ENCODE measurements around the gene ANKS1A. TPM values are rescaled to one million over a fixed set of nuclear protein-coding genes. Genes with fewer than 3 reads are reported as not detected.

Gene ANKS1A
- total RNA-seq, 1 experiment from 2014 or later = 35.0 TPM

GRCh38 chr6:35051396-35051795, 162.3 kb downstream of the ANKS1A start:
- POLR2A ChIA-PET = no interaction called here
- DNase-seq (ENCODE audit: low spot score) = no peak

DNA sequence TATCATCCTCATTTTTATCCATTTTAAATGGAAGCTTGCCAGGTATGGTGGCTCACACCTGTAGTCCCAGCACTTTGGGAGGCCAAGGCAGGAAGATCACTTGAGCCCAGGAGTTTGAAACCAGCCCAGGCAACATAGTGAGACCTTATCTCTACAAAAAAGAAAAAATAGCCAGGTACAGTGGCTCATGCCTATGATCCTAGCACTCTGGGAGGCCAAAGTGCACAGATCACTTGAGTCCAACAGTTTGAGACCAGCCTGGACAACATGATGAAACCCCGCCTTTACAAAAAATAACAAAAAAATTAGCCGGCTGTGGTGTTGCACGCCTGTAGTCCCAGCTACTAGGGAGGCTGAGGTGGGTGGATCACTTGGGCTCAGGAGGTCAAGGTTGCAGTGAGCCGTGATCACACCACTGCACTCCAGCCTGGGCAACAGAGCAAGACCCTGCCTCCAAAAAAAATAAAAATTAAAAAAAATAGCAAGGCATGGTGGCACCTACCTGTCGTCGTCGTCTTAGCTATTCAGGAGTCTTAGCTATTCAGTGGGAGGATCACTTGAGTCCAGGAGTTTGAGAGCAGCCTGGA, 163.0 kb downstream of the ANKS1A start:
- no peak overlapping the region for H3K4me3 Mint-ChIP-seq
- no peak for DNase-seq (ENCODE audit: low spot score)
- no peaks in the 10 kb centered on the region for H3K27me3 Mint-ChIP-seq (ENCODE audit: low read depth)
- ChIA-PET POLR2A (interaction anchor here (0.7 kb wide), 1 partner anchor 61 kb away, joined by 4 read pairs; no protein-coding TSS in a partner anchor), CTCF (interaction anchor here (0.6 to 4.5 kb wide), 7 partner anchors 15 to 189 kb away, joined by 3 to 30 read pairs (median 4); no protein-coding TSS in a partner anchor)
- H3K36me3 Mint-ChIP-seq = peaks cover 11% of the 10 kb centered on the region; the same call in 1 of the 2 replicates
- ATAC-seq = no peak
- no peaks in the 10 kb centered on the region for H3K4me1 Mint-ChIP-seq
- no peaks in the 10 kb centered on the region for H3K9me3 Mint-ChIP-seq
- no peak overlapping the region for H3K27ac Mint-ChIP-seq
- no peak for TF ChIP-seq ZNF263 (CRISPR knock-in tag; IDR thresholded peaks at IDR 0.05; ENCODE audit: low read depth)
- no peak for TF ChIP-seq JUN (CRISPR knock-in tag; IDR thresholded peaks at IDR 0.05)
- TF ChIP-seq, protein P1, sequence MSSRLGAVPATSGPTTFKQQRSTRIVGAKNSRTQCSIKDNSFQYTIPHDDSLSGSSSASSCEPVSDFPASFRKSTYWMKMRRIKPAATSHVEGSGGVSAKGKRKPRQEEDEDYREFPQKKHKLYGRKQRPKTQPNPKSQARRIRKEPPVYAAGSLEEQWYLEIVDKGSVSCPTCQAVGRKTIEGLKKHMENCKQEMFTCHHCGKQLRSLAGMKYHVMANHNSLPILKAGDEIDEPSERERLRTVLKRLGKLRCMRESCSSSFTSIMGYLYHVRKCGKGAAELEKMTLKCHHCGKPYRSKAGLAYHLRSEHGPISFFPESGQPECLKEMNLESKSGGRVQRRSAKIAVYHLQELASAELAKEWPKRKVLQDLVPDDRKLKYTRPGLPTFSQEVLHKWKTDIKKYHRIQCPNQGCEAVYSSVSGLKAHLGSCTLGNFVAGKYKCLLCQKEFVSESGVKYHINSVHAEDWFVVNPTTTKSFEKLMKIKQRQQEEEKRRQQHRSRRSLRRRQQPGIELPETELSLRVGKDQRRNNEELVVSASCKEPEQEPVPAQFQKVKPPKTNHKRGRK (CRISPR knock-in tag; IDR thresholded peaks at IDR 0.05; ENCODE audit: borderline replicate concordance) = no peak
- TF ChIP-seq, protein P2, sequence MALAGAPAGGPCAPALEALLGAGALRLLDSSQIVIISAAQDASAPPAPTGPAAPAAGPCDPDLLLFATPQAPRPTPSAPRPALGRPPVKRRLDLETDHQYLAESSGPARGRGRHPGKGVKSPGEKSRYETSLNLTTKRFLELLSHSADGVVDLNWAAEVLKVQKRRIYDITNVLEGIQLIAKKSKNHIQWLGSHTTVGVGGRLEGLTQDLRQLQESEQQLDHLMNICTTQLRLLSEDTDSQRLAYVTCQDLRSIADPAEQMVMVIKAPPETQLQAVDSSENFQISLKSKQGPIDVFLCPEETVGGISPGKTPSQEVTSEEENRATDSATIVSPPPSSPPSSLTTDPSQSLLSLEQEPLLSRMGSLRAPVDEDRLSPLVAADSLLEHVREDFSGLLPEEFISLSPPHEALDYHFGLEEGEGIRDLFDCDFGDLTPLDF (CRISPR knock-in tag; IDR thresholded peaks at IDR 0.05) = no peak
- TF ChIP-seq TCF7 (CRISPR knock-in tag; IDR thresholded peaks at IDR 0.05; ENCODE audit: low read depth) = no peak
- no peak for TF ChIP-seq MAX (CRISPR knock-in tag; IDR thresholded peaks at IDR 0.05)
- no peak for TF ChIP-seq NFE2L1 (CRISPR knock-in tag; IDR thresholded peaks at IDR 0.05)
- TF ChIP-seq, protein P3, sequence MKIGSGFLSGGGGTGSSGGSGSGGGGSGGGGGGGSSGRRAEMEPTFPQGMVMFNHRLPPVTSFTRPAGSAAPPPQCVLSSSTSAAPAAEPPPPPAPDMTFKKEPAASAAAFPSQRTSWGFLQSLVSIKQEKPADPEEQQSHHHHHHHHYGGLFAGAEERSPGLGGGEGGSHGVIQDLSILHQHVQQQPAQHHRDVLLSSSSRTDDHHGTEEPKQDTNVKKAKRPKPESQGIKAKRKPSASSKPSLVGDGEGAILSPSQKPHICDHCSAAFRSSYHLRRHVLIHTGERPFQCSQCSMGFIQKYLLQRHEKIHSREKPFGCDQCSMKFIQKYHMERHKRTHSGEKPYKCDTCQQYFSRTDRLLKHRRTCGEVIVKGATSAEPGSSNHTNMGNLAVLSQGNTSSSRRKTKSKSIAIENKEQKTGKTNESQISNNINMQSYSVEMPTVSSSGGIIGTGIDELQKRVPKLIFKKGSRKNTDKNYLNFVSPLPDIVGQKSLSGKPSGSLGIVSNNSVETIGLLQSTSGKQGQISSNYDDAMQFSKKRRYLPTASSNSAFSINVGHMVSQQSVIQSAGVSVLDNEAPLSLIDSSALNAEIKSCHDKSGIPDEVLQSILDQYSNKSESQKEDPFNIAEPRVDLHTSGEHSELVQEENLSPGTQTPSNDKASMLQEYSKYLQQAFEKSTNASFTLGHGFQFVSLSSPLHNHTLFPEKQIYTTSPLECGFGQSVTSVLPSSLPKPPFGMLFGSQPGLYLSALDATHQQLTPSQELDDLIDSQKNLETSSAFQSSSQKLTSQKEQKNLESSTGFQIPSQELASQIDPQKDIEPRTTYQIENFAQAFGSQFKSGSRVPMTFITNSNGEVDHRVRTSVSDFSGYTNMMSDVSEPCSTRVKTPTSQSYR (CRISPR knock-in tag; IDR thresholded peaks at IDR 0.05) = no peak
- TF ChIP-seq, protein P4, sequence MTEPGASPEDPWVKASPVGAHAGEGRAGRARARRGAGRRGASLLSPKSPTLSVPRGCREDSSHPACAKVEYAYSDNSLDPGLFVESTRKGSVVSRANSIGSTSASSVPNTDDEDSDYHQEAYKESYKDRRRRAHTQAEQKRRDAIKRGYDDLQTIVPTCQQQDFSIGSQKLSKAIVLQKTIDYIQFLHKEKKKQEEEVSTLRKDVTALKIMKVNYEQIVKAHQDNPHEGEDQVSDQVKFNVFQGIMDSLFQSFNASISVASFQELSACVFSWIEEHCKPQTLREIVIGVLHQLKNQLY (CRISPR knock-in tag; IDR thresholded peaks at IDR 0.05) = no peak
- TF ChIP-seq SMAD4 (CRISPR knock-in tag; IDR thresholded peaks at IDR 0.05) = no peak
- TF ChIP-seq, protein P5, sequence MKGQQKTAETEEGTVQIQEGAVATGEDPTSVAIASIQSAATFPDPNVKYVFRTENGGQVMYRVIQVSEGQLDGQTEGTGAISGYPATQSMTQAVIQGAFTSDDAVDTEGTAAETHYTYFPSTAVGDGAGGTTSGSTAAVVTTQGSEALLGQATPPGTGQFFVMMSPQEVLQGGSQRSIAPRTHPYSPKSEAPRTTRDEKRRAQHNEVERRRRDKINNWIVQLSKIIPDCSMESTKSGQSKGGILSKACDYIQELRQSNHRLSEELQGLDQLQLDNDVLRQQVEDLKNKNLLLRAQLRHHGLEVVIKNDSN (CRISPR knock-in tag; IDR thresholded peaks at IDR 0.05) = no peak

More at GRCh38 chr6:35051396-35051795, 162.3 kb downstream of the ANKS1A start:
- CTCF ChIA-PET = interaction anchor here (0.8 to 4.5 kb wide), 4 partner anchors 17 to 189 kb away, joined by 3 to 30 read pairs (median 4); no protein-coding TSS in a partner anchor
- no peak overlapping the region for H3K27ac Mint-ChIP-seq
- peaks cover 8% of the 10 kb centered on the region; the same call in 1 of the 2 replicates for H3K36me3 Mint-ChIP-seq
- no peak for ATAC-seq
- no peaks in the 10 kb centered on the region for H3K9me3 Mint-ChIP-seq
- H3K27me3 Mint-ChIP-seq (ENCODE audit: low read depth) = no peaks in the 10 kb centered on the region
- no peak overlapping the region for H3K4me3 Mint-ChIP-seq
- TF ChIP-seq, protein P6, sequence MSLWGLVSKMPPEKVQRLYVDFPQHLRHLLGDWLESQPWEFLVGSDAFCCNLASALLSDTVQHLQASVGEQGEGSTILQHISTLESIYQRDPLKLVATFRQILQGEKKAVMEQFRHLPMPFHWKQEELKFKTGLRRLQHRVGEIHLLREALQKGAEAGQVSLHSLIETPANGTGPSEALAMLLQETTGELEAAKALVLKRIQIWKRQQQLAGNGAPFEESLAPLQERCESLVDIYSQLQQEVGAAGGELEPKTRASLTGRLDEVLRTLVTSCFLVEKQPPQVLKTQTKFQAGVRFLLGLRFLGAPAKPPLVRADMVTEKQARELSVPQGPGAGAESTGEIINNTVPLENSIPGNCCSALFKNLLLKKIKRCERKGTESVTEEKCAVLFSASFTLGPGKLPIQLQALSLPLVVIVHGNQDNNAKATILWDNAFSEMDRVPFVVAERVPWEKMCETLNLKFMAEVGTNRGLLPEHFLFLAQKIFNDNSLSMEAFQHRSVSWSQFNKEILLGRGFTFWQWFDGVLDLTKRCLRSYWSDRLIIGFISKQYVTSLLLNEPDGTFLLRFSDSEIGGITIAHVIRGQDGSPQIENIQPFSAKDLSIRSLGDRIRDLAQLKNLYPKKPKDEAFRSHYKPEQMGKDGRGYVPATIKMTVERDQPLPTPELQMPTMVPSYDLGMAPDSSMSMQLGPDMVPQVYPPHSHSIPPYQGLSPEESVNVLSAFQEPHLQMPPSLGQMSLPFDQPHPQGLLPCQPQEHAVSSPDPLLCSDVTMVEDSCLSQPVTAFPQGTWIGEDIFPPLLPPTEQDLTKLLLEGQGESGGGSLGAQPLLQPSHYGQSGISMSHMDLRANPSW (CRISPR knock-in tag; conservative IDR thresholded peaks at IDR 0.05; ENCODE audit: low read depth) = no peak
- TF ChIP-seq ELF4 (CRISPR knock-in tag; IDR thresholded peaks at IDR 0.05; ENCODE audit: low read depth) (no peak), CBFB (CRISPR knock-in tag; IDR thresholded peaks at IDR 0.05; ENCODE audit: low read depth) (no peak), JAZF1 (CRISPR knock-in tag; IDR thresholded peaks at IDR 0.05) (no peak), FOXJ3 (CRISPR knock-in tag; IDR thresholded peaks at IDR 0.05; ENCODE audit: borderline replicate concordance) (no peak), TP53 (CRISPR knock-in tag; IDR thresholded peaks at IDR 0.05) (no peak), GABPB1 (CRISPR knock-in tag; IDR thresholded peaks at IDR 0.05) (no peak), ZNF232 (CRISPR knock-in tag; IDR thresholded peaks at IDR 0.05) (no peak), ZNF396 (CRISPR knock-in tag; IDR thresholded peaks at IDR 0.05; ENCODE audit: borderline replicate concordance) (no peak), FOXP4 (CRISPR knock-in tag; IDR thresholded peaks at IDR 0.05) (no peak), FOXK1 (CRISPR knock-in tag; IDR thresholded peaks at IDR 0.05) (no peak), ZNF121 (CRISPR knock-in tag; IDR thresholded peaks at IDR 0.05) (no peak)
- H3K4me1 Mint-ChIP-seq = no peaks in the 10 kb centered on the region

Data from WTC11 (cell line).